GM21360 (cell line): ENCODE measurements around the gene TPSD1.
"Not testable (repeated sequence)": the region's sequence is repeated elsewhere in the genome, so short reads cannot be mapped to it uniquely, and the experiment has no call there.

Source experiments
- ATAC-seq: cut with Tn5 transposase; IDR thresholded peaks from one replicate; pipeline ENCODE4 v1.9.1; 2021; ENCODE audit warnings: mild to moderate bottlenecking, moderate library complexity; ENCODE audit not compliant: unreplicated experiment

Gene TPSD1

DNA sequence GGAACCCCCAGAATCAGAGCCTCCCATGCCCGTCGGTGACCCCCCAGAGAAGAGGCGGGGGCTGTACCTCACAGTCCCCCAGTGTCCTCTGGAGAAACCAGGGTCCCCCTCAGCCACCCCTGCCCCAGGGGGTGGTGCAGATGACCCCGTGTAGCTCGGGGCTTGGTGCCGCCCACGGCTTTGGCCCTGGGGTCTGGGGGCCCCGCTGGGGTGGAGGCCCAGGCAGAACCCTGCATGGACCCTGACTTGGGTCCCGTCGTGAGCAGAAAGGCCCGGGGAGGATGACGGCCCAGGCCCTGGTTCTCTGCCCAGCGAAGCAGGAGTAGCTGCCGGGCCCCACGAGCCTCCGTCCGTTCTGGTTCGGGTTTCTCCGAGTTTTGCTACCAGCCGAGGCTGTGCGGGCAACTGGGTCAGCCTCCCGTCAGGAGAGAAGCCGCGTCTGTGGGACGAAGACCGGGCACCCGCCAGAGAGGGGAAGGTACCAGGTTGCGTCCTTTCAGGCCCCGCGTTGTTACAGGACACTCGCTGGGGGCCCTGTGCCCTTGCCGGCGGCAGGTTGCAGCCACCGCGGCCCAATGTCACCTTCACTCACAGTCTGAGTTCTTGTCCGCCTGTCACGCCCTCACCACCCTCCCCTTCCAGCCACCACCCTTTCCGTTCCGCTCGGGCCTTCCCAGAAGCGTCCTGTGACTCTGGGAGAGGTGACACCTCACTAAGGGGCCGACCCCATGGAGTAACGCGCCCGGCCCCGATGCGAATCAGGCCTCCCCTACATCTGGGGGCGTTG is 34.8 kb upstream of the TPSD1 start:
- ATAC-seq, result no peak

DNA sequence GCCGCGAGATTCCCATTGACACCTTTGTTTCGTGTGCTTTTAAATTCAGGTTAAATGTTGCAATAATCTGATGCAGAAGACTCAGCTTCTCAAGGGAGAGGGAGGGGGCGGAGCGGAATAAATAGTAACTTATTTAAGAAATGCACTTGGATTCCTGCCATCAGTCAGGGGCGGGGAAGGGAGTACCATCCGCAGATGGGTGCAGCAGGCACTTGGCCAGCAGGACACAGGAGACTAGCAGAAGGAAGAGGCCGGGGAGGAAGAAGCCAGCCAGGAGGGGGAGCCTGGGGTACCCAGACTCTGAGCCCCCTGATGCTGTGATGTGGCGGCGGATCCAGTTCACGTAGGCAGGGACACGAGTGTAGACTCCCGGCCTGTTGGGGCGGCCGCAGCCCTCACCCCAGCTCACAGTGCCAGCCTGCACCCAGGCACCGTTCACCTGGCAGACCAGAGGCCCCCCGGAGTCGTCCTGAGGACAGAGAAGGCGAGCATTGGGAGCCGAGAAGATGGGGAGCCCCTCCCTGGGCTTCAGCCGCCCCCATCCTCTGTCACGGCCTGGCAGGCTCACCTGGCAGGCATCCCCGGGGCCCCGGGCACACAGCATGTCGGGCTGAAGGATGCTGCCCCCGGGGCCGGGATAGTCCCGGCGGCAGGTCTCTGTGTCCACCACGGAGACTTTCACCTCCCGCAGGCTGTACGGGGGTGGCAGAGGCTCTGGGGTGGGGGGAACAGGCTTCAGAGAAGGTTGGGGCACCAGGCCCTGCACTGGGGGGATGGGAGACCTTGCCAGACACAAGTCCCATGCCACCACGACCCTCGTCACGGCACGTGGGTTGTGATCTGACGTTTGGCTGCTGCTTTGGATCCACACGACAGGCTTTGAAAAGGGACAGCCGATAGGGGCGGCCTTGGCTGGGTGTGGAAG is 34.0 kb upstream of the TPSD1 start:
- no peak for ATAC-seq

DNA sequence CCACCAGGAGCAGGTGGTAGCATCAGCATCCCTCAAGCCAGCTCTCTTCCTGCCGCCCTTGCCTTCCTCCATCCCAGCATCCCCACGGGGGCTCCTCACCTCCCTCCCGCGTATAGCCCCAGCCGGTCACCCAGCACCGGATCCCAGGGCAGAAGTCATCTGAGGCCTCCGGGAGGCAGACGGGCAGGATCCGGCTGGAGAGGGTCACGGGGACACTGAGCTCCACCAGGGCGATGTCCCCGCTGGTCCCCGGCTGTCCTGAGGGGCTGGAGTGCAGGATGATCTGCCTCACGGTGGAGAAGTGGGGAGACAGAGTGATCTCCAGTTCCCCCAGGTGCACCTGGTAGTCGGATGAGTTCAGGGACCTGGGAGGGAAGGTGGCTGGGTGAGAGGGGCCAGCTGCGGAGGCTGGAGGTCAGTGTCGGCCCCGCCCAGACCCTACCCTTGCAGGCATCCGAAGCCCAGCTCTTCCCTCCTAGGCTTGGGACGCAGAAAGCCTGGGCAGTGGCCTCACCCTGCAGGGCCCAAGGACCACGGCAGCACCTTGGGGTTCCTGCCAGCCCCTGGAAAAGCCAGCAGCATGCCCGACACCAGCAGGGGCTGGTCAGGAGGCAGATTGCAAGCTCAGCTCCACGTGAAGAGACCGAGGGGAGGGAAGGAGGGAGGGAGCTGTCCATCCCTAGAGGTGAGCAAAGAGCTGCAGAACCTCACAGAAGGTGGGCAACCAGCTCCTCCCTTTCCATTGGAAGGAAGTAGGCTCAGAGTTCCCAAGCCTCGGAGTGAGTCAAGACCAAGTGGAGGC is 33.1 kb upstream of the TPSD1 start:
- no peak for ATAC-seq

DNA sequence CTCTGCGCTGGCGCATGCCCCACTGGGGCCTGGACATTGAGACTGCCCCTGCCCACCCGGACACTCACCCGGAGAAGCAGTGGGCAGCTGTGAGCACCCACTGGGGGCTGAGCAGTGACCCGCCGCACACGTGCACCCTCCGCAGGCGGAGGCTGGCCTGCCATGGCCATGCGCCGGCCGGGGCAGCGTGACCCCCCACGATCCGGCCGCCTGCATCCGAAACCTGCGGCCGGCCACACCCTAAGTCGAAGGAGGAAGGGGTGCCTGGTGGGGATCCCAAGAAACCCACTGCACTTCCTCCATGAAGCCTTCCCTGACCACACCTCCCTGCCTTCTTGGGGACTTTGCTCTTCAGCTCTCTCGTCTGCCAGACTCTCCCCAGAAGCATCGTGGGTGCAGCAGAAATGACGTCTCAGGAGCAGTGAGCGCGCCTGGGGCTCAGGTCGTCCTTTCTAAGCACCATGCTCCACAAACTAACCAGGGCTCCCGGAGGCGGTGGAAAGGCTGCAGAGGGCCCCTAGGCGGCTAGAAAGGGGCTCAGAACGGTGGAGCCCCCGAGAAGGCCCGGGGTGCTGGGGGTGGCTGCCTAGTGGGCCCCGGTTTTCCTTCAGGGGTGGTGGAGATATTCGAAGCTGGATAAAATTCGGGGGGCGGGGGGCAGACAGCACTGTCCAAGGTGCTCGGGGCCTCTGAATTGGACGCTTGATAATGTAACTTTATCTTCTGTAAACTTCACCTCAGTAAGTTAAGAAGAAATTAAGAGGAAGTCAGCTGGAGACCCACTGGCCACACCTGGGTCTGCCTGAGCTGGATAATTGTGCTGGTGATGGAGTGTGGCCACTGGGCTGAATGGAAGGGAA is 32.3 kb upstream of the TPSD1 start:
- ATAC-seq, result no peak

DNA sequence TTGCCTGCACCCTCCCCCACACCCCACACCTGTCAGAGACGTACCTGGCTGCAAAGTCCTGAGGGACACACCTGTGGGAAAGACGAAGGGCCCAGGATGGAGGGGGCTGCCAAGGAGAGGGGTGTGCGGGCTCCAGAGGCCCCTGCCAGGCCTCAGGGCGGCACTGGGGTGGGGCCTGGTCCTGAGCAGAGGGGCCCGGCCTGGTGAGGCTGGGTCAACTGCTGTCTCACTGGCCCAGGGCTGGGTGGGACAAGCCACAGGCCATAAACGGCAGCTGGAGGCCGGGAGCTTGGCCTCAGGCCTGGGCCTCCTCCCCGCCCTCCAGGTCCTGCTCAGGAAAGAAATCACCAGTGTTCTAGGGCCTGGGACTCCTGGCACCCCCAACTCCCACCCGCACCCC is 31.3 kb upstream of the TPSD1 start:
- no peak for ATAC-seq

DNA sequence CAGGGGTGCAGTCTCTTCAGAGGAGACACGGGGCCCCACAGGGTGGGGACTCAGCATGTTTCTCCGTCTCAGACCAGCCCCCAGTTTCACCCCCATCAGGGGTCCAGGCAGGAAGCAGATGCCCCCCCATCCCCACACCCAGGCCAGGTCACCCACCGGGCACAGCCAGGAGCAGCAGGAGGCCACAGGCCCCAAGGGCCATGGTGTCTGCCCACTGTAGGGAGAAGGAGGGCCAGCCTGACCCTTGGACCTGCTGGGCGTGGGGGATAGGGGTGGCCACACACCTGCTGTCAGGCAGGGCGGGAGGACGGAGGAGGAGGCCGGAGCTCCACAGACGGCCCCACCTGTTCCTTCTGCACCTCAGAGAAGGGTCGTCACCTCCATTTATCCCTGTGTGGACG is 30.8 kb upstream of the TPSD1 start, which contains the start of gene TPSG1:
TPSG1 (minus strand) TSS at position 218 of the 401 bp plus-strand sequence; CDS start at position 202, 16 bp downstream.
- no peak for ATAC-seq

DNA sequence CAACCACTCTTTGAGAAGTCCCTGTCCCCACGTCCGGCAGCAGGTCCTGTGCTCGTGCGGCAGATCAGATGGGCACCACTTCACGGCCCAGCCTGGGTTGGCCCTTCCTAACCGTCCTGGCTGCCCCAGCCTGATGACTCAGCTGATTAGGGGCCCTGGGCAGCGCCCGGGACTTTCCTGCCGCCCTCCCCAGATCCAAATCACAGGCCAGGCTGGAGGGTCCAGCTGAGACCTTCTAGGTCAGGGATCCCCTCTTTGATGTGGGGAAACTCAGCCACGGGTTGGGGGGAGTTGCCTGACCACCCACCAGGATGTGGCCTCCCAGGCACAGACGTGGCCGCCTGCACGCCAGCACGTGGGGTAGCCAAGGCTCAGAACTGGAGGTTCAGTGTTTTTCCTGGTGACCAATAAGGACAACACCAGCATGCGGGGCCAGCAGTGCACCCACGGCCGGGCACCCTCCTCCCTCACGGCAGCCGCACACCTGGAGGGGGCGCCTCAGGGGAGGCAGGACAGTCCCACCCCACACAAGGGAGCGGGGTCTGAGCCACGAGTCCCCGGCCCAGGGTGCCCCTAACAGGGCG is 30.0 kb upstream of the TPSD1 start:
- ATAC-seq, result not testable (repeated sequence)

DNA sequence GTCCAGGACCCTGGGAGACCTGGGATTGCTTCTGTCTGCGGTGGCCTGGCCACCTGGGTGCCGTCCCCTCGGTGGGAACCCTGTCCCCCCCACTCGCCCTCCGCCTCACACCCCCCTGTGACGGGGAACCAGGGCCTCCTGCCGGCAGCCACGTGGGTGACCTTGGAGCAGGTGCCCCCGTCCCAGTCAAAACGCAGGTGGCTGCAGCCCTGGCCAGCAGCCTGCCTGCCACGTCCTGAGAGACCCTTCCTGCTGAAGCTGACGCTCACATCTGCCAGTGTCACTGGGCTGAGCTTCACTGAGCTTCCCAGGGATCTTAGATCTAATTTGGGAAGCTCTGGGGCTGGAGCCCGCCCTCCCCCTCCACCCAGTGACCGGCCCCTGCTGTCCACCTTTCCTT is 29.2 kb upstream of the TPSD1 start:
- ATAC-seq, result not testable (repeated sequence)

DNA sequence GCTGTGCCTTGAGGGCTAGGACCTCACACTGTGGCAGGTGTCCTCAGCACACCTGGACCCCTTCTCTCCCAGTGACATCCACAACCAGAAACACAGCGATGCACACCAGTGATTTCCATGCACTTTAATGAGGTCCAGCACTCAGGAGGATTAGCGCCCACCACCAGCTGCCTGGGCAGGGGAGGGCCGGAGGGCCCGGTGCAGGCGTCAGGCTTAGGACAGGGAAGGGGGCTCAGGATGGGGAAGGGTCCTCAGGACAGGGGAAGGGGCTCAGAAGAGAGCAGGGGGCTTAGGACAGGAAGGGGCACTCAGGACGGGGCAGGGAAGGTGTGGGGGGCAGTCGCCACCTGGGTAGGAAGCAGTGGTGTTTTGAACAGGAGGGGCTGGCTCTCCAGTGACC is 27.6 kb upstream of the TPSD1 start:
- not testable (repeated sequence) for ATAC-seq

DNA sequence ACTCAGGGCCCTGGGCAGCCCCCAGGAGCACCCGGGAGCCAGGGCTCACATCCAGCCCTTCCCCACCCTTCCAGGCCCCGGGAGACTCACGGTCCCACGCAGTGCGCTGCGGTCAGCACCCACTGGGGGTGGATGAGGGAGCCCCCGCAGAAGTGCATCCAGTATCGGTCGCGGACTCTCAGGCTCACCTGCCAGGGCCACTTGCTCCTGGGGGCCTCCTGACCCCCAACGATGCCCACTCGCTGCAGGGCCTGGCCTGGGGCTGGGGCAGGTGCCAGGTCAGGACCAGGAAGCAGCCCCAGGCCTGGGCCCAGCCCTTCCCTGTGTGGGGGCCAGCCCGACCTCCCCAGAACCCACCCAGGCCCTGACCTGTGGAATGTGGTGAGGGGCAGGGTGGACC is 26.4 kb upstream of the TPSD1 start:
- ATAC-seq, result not testable (repeated sequence)

DNA sequence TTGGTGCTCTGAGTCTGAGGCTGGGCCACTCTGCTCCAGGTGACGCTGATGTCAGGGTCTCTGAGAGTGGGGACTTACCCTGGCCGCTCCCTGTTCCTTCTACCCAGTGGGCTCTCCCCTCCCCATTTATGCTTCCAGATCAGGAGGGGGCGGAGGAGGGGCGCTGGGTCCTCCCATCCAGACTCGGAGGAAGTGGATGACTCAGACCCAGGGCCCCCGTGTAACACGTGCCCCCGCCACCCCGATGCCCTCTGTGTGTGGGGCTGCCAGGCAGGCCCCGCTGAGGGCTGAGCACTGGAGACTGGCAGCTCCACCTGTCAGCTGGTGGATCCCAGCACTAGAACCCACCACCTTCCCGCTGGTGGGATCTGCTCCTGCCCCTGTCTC is 25.8 kb upstream of the TPSD1 start, which contains the start of gene TPSB2:
TPSB2 (minus strand) TSS at position 101 of the 387 bp plus-strand sequence. CDS start 233 bp downstream, outside the sequence.
- ATAC-seq, result not testable (repeated sequence)

DNA sequence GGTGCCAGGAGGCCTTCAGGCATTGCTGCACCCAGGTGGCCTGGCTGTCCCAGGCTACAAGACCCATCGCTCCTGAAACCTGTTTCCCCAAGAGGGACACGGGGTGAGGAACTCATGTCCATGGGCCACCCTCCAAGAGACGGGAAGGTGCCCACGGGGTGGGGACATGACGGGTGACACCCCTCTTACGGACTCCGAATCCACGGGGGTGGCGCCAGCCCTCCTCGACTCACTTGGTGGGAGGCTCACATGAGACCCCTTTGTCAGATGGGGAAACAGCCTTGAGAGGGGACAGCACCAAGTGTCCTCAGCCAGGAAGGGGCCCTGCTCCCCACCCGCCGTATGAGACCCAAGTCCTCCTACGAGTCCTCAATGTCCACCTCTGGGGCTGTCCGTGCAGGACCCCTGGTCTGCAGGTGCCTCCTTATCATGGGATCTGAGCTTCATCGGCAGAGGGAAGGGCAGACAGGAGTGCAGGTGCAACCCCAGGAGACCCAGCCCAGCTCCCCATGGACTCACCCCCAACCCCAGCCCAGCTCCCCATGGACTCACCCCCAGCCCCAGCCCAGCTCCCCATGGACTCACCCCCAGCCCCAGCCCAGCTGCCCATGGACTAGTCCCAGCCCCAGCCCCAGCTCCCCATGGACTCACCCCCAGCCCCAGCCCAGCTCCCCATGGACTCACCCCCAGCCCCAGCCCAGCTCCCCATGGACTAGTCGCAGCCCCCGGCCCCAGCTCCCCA is 25.2 kb upstream of the TPSD1 start:
- ATAC-seq, result not testable (repeated sequence)

DNA sequence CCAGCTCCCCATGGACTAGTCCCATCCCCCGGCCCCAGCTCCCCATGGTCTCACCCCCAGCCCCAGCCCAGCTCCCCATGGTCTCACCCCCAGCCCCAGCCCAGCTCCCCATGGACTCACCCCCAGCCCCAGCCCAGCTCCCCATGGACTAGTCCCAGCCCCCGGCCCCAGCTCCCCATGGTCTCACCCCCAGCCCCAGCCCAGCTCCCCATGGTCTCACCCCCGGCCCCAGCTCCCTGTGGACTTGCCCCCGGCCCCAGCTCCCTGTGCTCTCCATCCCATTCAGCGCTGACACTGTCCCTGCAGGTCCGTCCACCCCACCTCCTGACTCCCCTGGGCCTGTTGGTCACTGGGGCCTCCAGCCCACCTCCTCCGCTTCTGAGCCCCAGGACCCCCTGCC is 24.6 kb upstream of the TPSD1 start:
- not testable (repeated sequence) for ATAC-seq

DNA sequence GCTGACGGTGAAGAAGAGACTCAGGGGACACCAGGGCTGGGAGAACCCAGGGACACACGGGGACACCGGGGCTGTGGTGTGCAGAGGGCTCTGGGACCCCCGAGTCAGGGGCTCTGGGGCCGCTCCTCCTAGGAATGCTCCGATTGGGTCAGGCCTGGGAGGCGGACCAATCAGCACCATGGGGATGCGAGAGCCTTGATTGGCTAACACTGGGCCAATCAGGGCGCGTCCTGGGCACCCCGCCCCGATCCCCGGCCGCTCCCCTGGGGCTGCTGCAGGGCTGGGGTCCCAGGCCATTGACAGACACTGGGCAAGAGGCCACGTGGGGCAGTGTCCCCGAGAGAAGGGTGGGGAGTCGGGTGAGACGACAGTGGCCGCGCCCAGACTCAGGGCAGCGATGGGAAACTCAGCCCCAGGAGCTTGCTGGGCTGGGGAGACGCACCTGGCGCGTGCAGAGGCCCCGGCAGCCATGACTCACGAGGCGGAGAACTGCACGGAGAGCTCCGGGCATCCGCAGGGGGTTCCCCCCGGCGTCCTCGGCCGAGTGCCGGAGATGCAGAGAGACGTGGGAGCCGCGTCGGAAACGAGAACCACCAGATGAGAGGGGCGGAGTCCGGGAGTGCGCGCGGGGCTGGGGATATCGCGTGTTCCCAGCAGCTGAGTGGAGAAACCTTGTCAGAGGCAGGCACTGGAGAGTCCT is 23.7 kb upstream of the TPSD1 start:
- not testable (repeated sequence) for ATAC-seq

DNA sequence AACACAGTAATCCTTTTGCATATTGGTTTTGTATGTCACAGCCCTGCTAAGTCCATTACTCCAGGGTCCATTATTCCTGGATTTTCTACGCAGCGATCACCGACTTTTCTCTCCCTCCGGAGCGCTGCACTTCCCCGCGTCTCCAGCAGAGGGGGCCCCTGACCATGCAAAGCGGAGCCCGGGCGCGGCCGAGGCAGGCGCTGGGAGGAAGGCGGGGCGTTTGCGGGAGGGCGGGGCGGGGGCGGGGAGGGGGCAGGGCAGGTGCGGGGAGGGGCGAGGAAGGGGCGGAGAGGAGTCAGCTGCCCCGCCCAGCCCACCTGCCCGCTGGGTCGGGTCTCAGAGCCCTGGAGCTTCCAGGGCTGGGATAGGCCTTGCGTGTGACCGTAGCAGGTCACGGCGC is 19.2 kb upstream of the TPSD1 start:
- ATAC-seq, result not testable (repeated sequence)

DNA sequence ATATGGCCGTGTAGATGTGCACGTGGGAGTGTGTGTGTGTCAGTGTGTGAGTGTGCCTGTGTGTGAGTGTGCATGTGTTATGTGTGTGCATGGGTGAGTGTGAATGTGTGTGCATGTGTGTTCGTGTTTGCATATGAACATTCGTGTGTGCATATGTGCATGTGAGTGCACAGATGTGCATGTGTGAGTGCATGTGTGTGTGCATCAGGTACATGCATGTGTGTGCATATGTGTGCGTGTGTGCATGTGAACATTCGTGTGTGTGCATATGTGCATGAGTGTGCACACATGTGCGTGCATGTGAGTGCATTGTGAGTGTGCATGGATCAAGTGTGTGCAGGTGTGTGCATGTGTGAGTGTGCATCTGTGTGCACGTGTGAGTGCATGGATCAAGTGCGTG is 17.9 kb upstream of the TPSD1 start:
- ATAC-seq, result no peak

DNA sequence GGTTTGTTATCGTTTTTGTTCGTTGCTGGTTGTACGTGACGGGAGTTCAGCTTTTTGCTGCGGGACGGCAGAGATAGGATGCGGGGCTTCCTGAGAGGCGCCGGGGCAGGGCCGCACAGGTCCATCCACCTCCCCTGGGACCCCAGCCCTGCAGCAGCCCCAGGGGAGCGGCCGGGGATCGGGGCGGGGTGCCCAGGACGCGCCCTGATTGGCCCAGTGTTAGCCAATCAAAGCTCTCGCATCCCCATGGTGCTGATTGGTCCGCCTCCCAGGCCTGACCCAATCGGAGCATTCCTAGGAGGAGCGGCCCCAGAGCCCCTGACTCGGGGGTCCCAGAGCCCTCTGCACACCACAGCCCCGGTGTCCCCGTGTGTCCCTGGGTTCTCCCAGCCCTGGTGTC is 17.0 kb upstream of the TPSD1 start:
- not testable (repeated sequence) for ATAC-seq

DNA sequence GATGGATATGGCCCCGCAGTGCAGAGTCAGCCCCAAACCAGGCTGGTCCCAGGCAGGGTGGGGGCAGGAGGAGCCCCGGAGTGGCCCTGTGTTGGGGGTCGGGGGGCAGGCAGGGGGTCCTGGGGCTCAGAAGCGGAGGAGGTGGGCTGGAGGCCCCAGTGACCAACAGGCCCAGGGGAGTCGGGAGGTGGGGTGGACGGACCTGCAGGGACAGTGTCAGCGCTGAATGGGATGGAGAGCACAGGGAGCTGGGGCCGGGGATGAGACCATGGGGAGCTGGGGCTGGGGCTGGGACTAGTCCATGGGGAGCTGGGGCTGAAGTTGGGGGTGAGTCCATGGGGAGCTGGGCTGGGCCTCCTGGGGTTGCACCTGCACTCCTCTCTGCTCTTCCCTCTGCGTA is 16.3 kb upstream of the TPSD1 start:
- ATAC-seq, result not testable (repeated sequence)
